ENCODE results near the gene KCNK17. TPM values are rescaled to one million over a fixed set of nuclear protein-coding genes. Genes with fewer than 3 reads are reported as not detected.

The KCNK17 gene
- total RNA-seq, 1 experiment from 2014 or later = not detected

DNA sequence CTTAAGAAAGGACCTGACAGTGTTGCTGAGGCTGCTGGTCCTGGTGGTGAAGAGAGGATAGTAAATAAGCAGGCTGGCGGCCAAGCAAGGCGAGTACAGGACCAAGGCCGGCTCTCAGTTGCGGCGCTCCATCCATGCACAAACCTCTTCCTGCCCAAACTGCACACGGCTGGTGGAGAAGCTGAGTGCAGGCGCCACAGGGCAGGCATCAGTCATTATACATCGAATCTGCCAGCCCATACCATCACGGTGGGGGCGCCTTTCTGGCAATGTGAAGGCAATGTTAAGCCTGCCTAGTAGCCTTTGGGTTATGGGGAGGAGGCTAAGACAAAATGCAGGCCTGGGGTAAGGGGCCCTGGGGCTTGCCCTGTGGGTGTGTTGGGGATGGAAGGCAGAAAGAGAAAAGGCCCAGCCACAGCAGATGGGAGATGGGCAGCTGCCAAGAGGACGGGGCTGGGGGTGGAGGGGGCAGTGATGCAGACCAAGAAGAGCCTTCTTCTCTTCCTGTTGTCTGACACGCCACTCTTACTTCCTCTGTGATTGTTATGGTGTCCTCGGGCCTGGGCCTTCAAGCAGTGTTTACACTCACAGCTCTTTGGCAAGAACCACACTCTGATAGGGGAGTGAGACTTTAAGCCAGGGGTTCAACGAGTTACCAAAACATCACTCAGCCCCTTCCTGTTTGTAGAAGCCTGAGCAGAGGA is 28.6 kb upstream of the KCNK17 start:
- POLR2A ChIA-PET (ENCODE audit: unreplicated experiment) = no interaction called here
- CTCF ChIA-PET = no interaction called here
- intact Hi-C loops (cut with micrococcal nuclease) = loop anchor here (10.0 kb wide), 1 partner anchor 1972 kb away; no protein-coding TSS in a partner anchor
- no TSS peak for BruUV-seq (replicated peaks)
- Histone ChIP-seq H3K27me3 (ENCODE audit: low read length) (peaks cover 42% of the 10 kb centered on the region), H3K27ac (ENCODE audit: low read length) (no peak overlapping the region), H3K9me2 (replicated peaks; ENCODE audit: low read length) (no peaks in the 10 kb centered on the region), H3K9me3 (ENCODE audit: low read length) (no peaks in the 10 kb centered on the region), H4K20me1 (ENCODE audit: low read length) (no peaks in the 10 kb centered on the region), H3F3A (ENCODE audit: low read length, unreplicated experiment) (no peaks in the 10 kb centered on the region), H3K79me2 (ENCODE audit: low read length) (no peaks in the 10 kb centered on the region), H2AFZ (ENCODE audit: low read length) (no peak overlapping the region), H3K4me3 (ENCODE audit: low read length) (no peak overlapping the region), H3K4me2 (ENCODE audit: low read length) (no peak overlapping the region), H3K9ac (ENCODE audit: low read length) (no peak overlapping the region), H3K4me1 (ENCODE audit: insufficient read depth, low read length) (no peaks in the 10 kb centered on the region), H3K36me3 (ENCODE audit: low read depth, low read length) (no peaks in the 10 kb centered on the region)
- ATAC-seq (no peak), DNase-seq (no peak)
- TF ChIP-seq, protein P1, sequence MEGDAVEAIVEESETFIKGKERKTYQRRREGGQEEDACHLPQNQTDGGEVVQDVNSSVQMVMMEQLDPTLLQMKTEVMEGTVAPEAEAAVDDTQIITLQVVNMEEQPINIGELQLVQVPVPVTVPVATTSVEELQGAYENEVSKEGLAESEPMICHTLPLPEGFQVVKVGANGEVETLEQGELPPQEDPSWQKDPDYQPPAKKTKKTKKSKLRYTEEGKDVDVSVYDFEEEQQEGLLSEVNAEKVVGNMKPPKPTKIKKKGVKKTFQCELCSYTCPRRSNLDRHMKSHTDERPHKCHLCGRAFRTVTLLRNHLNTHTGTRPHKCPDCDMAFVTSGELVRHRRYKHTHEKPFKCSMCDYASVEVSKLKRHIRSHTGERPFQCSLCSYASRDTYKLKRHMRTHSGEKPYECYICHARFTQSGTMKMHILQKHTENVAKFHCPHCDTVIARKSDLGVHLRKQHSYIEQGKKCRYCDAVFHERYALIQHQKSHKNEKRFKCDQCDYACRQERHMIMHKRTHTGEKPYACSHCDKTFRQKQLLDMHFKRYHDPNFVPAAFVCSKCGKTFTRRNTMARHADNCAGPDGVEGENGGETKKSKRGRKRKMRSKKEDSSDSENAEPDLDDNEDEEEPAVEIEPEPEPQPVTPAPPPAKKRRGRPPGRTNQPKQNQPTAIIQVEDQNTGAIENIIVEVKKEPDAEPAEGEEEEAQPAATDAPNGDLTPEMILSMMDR (conservative IDR thresholded peaks at IDR 0.05; ENCODE audit: low read depth, low read length) = no peak
- TF ChIP-seq EZH2 (IDR thresholded peaks at IDR 0.05; ENCODE audit: low read length, unreplicated experiment) = no peak
- TF ChIP-seq EZH2phosphoT487 (IDR thresholded peaks at IDR 0.05; ENCODE audit: borderline replicate concordance, low read length) = no peak

DNA sequence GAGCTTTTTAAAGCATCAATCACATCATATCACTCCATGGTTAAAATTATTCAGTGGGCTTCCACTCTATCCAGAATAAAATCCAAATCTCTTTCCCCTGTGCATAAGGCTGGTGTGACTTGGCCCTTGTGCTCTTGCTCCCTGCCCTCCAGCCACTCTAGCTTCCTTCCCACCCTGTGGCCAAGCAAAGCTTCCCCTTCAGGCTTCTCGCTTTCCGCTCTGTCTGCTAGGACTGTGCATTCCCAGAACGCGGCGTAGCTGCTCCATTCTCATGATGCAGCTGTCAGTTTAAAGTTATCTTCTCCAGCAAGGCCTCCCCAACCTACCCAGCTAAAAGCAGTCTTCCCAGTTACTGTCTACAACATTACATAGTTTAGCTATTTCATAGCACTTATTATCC is 27.7 kb upstream of the KCNK17 start:
- no peak for DNase-seq
- Histone ChIP-seq H3K79me2 (ENCODE audit: low read length) (no peaks in the 10 kb centered on the region), H3K9me2 (replicated peaks; ENCODE audit: low read length) (no peaks in the 10 kb centered on the region), H3K4me2 (ENCODE audit: low read length) (no peak overlapping the region), H3K9me3 (ENCODE audit: low read length) (no peaks in the 10 kb centered on the region), H3F3A (ENCODE audit: low read length, unreplicated experiment) (no peaks in the 10 kb centered on the region), H3K4me3 (ENCODE audit: low read length) (no peak overlapping the region), H3K9ac (ENCODE audit: low read length) (no peak overlapping the region), H3K27ac (ENCODE audit: low read length) (no peak overlapping the region), H3K27me3 (ENCODE audit: low read length) (peaks cover 46% of the 10 kb centered on the region), H3K4me1 (ENCODE audit: insufficient read depth, low read length) (no peaks in the 10 kb centered on the region), H3K36me3 (ENCODE audit: low read depth, low read length) (no peaks in the 10 kb centered on the region), H4K20me1 (ENCODE audit: low read length) (no peaks in the 10 kb centered on the region), H2AFZ (ENCODE audit: low read length) (no peak overlapping the region)
- no peak for ATAC-seq
- ChIA-PET POLR2A (ENCODE audit: unreplicated experiment) (no interaction called here), CTCF (no interaction called here)
- intact Hi-C loops (cut with micrococcal nuclease) = loop anchor here (10.0 kb wide), 1 partner anchor 1973 kb away; no protein-coding TSS in a partner anchor
- TF ChIP-seq, protein P1 (conservative IDR thresholded peaks at IDR 0.05; ENCODE audit: low read depth, low read length) = no peak
- TF ChIP-seq EZH2 (IDR thresholded peaks at IDR 0.05; ENCODE audit: low read length, unreplicated experiment) = no peak
- TF ChIP-seq EZH2phosphoT487 (IDR thresholded peaks at IDR 0.05; ENCODE audit: borderline replicate concordance, low read length) = no peak
- no TSS peak for BruUV-seq (replicated peaks)

DNA sequence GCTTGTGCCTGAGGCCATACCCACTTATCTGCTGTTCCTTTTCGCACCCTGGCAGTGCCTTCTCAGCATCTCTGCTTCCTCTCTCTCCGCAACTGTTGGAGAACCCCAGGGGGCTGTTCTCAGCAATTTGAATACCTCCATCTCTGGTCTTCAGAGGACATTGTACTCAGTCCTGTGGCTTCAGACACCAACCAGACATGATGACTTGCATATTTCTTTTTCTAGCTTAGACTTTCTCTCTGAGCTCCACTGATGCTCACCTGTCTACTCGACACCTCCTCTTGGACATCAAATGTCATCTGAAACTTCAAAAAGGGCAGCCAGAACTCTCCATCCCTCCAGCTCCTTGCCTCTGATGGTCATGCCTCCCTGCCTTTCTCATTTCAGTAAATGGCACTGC is 27.1 kb upstream of the KCNK17 start:
- Histone ChIP-seq H3K9me2 (replicated peaks; ENCODE audit: low read length) (no peaks in the 10 kb centered on the region), H3K4me2 (ENCODE audit: low read length) (no peak overlapping the region), H3K36me3 (ENCODE audit: low read depth, low read length) (no peaks in the 10 kb centered on the region), H4K20me1 (ENCODE audit: low read length) (no peaks in the 10 kb centered on the region), H3K27ac (ENCODE audit: low read length) (no peak overlapping the region), H3K79me2 (ENCODE audit: low read length) (no peaks in the 10 kb centered on the region), H3K9me3 (ENCODE audit: low read length) (no peaks in the 10 kb centered on the region), H3K4me1 (ENCODE audit: insufficient read depth, low read length) (no peaks in the 10 kb centered on the region), H3F3A (ENCODE audit: low read length, unreplicated experiment) (no peaks in the 10 kb centered on the region), H3K9ac (ENCODE audit: low read length) (no peak overlapping the region), H3K4me3 (ENCODE audit: low read length) (no peak overlapping the region), H3K27me3 (ENCODE audit: low read length) (peaks cover 46% of the 10 kb centered on the region), H2AFZ (ENCODE audit: low read length) (no peak overlapping the region)
- DNase-seq (no peak), ATAC-seq (no peak)
- intact Hi-C loops (cut with micrococcal nuclease) = loop anchor here (10.0 kb wide), 1 partner anchor 1973 kb away; no protein-coding TSS in a partner anchor
- ChIA-PET CTCF (no interaction called here), POLR2A (ENCODE audit: unreplicated experiment) (no interaction called here)
- TF ChIP-seq EZH2 (IDR thresholded peaks at IDR 0.05; ENCODE audit: low read length, unreplicated experiment) (no peak), EZH2phosphoT487 (IDR thresholded peaks at IDR 0.05; ENCODE audit: borderline replicate concordance, low read length) (no peak)
- TF ChIP-seq, protein P1 (conservative IDR thresholded peaks at IDR 0.05; ENCODE audit: low read depth, low read length) = no peak
- no TSS peak for BruUV-seq (replicated peaks)

Measured in PC-3 (cell line).